KOPT-K1 (cell line): ENCODE measurements around the gene ITPR1.

Experiments used
- H3K27ac ChIP-seq: fragments of 200-600 bp; sonication (generic); 2 replicates; pipeline ENCODE4 v1.5.1; 2016; ENCODE audit warnings: antibody characterized with exemption, mild to moderate bottlenecking, low read depth, low read length; ENCODE audit not compliant: poor library complexity, severe bottlenecking
- H3K36me3 ChIP-seq: fragments of 200-600 bp; sonication (generic); 2 replicates; pipeline ENCODE4 v1.5.1; 2017; ENCODE audit warnings: antibody characterized with exemption, mild to moderate bottlenecking, low read length, moderate library complexity; ENCODE audit not compliant: insufficient read depth
- H3K9me3 ChIP-seq: fragments of 200-600 bp; sonication (generic); 2 replicates; pipeline ENCODE4 v1.5.1; 2017; ENCODE audit warnings: antibody characterized with exemption, low read length, mild to moderate bottlenecking; ENCODE audit not compliant: insufficient read depth, poor library complexity, severe bottlenecking

ITPR1 gene

DNA sequence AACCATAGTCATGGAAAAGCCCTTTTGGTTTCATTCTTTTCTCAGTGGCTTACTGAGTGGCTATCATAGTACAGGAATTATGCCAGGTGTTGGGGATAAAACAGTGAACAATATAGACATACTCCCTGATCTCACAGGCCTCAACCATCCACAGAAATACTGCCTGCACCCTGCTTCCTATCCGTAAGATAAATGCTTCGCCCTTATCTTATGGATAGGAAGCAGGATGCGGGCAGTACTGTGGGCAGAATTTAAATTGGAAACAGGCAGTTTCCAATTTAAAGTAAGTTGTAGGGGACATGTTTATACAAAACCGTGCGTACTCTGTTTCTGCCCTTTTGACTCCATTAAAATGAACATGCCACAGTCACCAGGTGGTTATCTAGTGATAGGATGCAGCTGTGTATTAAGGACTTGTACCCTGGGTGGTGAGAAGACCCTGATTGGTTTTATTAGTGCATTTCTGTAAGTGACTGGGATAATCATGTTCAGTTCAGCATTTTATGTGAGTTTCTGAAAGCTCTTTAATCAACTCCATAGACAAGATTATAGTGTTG, 344.3 kb downstream of the ITPR1 start:
- no peaks in the 10 kb centered on the region for H3K36me3 ChIP-seq
- peak overlapping the region; percentile 100 for H3K27ac ChIP-seq
- H3K9me3 ChIP-seq, result no peaks in the 10 kb centered on the region

DNA sequence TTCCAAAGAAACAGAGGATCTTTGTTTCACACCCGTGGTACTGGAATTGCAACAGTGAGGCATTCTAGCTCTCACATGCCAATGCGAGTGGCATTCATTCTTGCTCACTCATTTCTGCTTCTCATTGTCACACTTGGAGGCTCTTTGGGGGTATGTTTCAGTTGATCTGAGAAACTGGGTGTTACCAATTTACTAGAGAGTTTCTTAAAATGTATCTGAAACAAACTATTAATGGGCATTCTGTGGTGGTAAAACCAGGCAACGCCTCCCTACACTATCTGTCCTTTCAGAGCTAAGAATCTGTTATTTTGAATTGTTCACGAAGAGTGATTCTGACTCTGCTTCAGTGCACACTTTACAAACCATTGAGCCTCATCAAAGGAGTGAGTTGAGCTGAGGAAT, 345.5 kb downstream of the ITPR1 start:
- no peaks in the 10 kb centered on the region for H3K36me3 ChIP-seq
- H3K27ac ChIP-seq, result no peak overlapping the region
- no peaks in the 10 kb centered on the region for H3K9me3 ChIP-seq

DNA sequence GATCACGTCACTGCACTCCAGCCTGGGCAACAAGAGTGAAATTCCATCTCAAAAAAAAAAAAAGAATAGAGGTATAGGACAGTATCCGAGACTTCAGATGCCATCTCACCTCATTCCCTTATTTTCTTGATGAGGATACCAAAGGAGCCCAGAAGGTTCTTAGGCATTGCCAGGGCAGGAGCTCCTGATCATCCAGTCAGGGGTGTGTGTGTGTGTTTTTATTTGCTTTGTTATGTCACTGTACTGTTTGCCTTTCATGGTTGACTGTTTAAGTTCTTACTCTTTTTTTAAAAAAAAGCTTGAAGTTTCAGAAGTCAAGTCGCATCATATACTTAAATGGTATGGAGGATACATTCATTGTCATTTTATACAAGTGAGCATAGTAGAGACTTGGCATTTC, 346.1 kb downstream of the ITPR1 start:
- Histone ChIP-seq H3K9me3 (no peaks in the 10 kb centered on the region), H3K27ac (peak overlapping the region; percentile 6), H3K36me3 (no peaks in the 10 kb centered on the region)

DNA sequence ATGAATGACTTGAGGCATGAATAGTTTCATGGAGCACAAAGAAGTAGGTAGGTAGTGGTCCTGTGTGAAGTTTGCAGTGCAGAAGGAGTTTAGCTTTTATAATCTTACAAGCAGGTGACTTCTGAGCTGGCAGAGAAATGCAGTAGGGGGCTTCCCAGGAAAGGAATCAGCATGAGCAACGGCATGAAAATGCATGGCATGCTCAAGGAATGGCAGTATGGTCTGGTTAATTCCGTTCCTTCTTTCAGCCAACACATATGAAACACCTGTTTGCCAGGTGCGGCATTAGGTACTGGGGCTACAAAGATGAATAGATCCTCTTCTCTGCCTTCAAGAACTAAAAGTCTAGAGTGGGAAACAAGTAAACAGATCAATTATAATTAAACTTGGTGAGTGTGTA, 348.1 kb downstream of the ITPR1 start:
- no peak overlapping the region for H3K27ac ChIP-seq
- H3K9me3 ChIP-seq, result no peaks in the 10 kb centered on the region

DNA sequence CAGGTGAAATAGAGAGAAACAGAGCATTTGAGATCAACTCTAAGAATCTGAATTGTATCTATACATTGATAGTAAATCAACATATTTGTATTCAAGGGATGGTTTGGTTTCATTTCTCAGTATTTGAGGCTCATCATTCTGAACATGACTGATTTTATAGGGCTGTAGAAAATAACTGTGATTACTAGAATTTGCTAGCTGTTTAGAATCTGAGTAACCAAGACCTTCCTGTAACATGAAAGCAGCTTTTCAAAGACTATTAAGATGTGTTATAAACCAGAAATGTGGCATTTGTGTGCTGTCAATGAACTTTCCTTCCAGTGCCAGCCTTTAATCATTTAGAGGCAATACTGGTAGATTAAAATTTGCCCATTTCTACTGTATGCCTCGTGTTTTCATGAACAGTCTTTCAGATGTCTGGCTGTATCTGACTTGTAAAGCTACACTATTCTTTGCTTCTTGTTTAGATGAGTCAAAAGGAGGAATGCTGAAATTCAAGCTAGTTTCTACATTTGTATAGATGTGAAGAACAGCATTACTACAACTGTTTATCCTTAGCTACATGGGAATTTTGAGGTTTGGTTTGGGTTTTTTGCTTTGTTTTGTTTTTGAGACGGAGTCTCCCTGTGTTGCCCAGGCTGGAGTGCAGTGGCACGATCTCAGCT, 348.8 kb downstream of the ITPR1 start:
- no peak overlapping the region for H3K27ac ChIP-seq
- H3K36me3 ChIP-seq, result no peaks in the 10 kb centered on the region
- H3K9me3 ChIP-seq, result no peaks in the 10 kb centered on the region

More for the DNA sequence above, 348.1 kb downstream of the ITPR1 start:
- no peaks in the 10 kb centered on the region for H3K36me3 ChIP-seq

DNA sequence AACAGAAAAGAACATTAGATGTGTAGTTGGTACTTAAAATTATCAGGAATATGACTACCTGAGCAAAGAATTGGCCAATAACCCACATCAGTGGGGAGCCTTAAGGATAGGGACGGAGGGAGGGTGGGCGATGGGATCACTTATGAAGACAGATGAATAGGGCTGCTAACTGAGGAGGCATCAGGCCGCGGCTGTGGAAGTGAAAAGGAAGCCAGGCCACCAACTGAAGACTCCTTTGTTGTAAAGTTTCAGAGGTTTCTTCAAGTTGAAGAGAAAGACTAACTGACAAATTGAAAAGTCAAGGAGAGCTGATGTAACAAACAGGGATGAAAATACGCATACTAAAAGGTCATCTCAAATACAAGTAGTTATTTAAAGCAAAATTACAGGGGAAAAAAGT, 350.5 kb downstream of the ITPR1 start:
- Histone ChIP-seq H3K36me3 (no peaks in the 10 kb centered on the region), H3K9me3 (no peaks in the 10 kb centered on the region), H3K27ac (peak overlapping the region; percentile 14)

DNA sequence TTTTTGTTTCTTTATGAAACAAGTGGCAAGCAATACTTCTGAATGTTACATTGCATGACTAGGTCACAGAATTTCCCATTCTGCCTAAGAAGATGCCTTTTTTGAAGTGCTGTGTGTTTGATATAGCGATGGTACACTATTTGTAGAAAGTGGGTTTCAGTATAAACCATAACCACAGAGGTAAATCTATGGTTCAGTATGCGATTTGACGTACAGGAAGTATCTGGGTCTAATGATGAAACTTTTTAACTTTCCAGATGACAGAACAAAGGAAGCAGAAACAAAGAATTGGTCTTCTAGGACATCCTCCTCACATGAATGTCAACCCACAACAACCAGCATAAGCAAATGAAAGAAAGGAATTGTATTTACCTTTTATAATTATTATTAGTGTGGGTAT, 352.7 kb downstream of the ITPR1 start:
- no peaks in the 10 kb centered on the region for H3K9me3 ChIP-seq
- H3K36me3 ChIP-seq, result no peaks in the 10 kb centered on the region
- peak overlapping the region; percentile 26 for H3K27ac ChIP-seq

DNA sequence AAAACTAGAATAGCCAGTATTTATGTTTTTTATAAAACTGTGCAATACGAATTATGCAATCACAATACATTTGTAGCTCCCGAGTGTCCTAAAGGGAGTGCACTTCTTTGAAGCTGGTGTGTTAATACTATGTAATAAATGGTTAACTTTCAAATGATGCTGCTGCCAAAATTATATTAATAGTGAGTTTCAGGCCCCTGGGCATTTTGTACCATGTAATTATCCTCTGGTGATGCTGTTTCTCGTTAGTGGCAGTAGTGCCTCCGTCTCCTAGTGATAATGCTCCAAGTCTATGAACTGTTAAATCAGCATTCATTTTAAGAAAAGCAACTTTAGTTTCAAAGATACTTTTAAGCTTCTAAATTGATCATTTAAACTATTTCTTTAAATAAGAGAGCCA, 353.4 kb downstream of the ITPR1 start:
- no peak overlapping the region for H3K27ac ChIP-seq
- no peaks in the 10 kb centered on the region for H3K9me3 ChIP-seq
- H3K36me3 ChIP-seq, result no peaks in the 10 kb centered on the region

DNA sequence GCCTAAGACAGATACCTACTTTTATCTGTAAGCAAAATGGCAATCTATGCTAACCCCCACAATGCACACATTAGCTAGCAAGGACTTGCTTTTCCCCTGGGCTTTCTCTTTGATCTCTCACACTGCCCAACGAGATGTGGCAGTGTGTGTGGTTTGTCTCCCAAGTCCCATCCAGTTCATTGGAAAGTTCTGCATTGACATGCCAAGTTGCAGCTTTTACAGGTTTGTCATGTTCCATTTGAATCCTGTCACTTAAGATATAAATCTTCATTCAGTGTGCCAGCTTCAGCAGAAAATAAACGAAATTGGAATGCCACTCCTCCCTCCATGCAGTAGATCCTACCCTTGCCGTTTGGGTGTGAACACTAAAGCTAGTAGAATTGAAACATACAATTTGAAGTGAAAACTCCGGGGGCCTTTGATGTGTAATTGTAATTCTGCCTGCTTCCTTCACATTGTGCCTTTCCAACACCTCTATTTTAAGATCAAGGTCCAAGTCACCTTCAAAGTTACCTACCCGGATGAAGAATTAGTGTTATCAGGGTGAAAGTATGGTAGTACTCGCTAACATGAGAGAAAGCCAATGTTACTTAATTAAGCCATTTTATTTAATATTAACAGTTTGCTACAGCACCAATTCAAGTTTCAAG, 355.2 kb downstream of the ITPR1 start:
- no peaks in the 10 kb centered on the region for H3K36me3 ChIP-seq
- no peaks in the 10 kb centered on the region for H3K9me3 ChIP-seq
- no peak overlapping the region for H3K27ac ChIP-seq

DNA sequence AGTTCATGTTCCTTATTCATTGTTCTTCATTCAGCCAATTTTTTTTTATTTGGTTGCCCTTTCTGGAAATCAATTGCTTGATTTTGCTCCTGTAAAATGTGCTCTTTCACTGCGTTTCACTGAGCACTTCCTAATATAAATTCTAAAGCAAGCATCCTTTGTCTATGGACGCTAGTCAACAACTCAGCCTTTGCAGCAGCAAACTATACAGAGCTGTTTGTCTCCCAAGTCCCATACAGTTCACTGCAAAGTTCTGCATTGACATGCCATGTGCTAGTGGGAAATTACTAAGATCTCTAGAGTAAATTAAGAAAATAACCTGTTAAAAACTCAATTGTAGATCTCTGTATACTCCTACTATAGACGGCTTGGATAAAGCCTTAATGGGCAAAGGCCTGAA, 356.0 kb downstream of the ITPR1 start:
- no peak overlapping the region for H3K27ac ChIP-seq
- H3K9me3 ChIP-seq, result no peaks in the 10 kb centered on the region

DNA sequence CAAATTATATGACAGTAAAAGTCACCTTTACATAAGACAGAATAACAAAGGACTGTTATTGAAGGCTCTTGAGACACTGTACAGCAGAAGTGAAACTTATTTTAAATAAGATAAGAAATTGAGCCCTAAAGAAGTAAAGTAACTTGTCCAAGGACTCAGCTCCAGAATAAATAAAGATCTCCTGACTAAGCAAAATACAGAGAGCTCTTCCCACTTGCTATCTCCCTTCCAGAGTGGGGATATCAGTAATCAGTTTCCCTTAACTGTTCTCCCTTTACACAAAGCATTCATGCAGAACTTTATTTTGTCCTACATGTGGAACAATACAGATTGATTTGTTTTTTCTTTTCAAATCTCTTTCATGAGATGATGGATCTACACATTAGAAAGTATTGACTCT, 356.6 kb downstream of the ITPR1 start:
- peak overlapping the region; percentile 46 for H3K27ac ChIP-seq
- no peaks in the 10 kb centered on the region for H3K9me3 ChIP-seq
- no peaks in the 10 kb centered on the region for H3K36me3 ChIP-seq

More for the DNA sequence above, 356.0 kb downstream of the ITPR1 start:
- no peaks in the 10 kb centered on the region for H3K36me3 ChIP-seq

DNA sequence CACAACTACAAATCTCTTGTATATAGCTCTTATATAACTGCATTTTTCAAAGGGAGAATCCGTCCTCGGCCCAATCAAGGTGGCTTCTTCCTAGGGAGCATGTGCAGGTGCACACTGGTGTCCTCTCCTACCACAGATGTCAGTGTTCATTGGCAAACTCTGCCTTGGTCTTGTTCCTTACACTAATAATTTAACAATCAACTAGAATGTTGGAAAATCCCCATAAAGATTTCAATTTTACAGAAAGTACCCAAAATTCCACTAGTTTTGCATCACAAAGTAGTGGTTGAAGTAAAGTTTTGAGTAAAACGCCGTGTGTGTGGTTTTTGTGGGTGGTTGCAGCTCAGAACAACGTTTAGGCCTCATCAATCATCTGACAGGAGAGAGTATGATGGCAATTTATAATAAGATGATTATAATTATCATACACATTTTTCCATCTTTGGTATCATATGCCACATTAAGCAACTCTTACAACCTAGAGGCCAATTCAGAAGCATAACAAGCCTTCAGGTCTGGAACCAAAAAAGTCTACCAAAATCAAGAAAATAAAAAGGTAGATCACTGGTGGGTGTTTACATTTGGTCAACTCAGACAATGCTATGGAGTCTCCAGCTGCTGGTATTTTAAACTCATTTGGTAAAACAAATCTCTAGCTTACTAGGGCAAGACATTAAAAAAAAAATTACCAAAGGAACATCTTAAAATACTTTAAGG, 357.2 kb downstream of the ITPR1 start:
- no peaks in the 10 kb centered on the region for H3K36me3 ChIP-seq
- H3K9me3 ChIP-seq, result no peaks in the 10 kb centered on the region
- H3K27ac ChIP-seq, result peak overlapping the region; percentile 46

DNA sequence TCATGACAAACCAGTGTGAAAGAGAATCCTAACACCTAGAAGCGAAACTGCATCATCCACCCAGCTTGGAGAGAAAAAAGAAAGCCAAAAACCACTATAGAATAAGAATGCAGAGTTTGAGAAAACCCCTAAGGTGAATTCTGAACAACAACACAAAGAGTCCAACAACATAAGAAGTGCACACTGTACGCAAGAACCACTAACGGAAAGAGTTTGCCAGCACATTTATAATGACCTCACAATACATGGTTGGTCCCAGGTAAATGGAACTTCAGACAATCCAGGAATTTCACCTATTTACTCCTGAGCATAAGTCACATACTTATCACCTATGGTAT, 357.7 kb downstream of the ITPR1 start:
- Histone ChIP-seq H3K27ac (peak overlapping the region; percentile 46), H3K9me3 (no peaks in the 10 kb centered on the region), H3K36me3 (no peaks in the 10 kb centered on the region)

DNA sequence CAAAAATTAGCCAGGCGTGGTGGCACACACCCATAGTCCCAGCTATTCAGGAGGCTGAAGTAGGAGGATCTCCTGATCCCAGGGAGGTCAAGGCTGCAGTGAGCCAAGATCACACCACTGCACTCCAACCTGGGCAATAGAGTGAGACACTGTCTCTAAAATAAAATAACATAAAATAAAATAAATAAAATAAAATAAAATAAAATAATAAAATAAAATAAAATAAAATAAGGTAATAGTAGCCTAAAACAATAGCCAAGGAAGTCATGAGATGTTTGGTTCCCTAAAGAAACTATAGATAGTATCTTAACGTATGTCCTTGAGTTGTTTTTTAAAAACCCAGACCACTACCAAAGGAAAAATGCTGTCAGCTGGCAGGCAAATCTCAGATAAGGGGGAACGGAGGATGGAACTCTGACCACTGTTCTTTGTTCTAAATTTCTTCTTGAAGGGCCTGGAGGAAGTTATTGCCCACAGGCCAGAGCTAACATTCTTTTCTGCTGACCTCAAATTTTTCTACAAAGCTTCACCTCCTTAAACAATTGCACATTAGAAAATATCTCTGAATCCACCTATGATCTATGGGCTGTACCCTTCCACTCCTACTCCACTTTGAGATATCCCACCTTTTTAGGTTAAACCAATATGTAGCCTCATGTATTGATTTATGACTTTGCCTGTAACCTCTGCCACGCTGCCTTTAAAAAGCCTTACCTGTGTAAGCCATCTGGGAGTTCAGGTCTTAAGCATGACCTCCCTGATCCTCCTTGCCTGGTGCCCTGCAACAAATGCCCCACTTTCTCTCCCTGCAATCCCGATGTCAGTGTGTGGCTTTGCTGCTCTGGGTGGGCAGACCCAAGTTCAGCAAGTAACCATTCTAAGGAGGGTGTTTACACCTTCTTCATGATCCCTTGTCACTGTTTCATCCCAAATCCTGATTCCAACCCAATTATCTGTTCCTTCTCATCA, 359.9 kb downstream of the ITPR1 start:
- no peak overlapping the region for H3K27ac ChIP-seq
- no peaks in the 10 kb centered on the region for H3K9me3 ChIP-seq
- H3K36me3 ChIP-seq, result no peaks in the 10 kb centered on the region

DNA sequence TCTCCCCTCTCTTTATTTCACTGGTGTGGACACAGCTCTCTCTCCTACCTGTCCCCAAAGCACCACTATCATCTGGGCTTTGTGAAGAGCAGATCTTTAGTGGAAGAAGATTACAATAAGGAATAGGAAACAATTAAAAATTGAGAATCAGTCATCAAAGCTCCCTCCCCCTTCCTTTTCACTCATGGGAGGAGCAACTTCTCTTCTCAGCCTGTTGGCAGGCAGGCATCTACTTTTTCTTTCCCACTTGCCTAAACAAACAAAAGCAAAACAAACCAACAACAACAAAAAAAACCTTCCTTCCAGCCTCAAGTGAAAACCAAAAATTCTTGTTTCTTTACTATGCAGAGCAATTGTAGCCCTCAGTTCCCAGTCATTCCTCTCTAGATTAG, 360.6 kb downstream of the ITPR1 start:
- H3K36me3 ChIP-seq, result no peaks in the 10 kb centered on the region
- no peaks in the 10 kb centered on the region for H3K9me3 ChIP-seq
- H3K27ac ChIP-seq, result no peak overlapping the region
